Measurements from ENCODE around the gene C10orf90.

C10orf90 gene

GRCh38 chr10:126409821-126410220 lies 260.7 kb downstream of the C10orf90 start:
- no peak for DNase-seq

DNA sequence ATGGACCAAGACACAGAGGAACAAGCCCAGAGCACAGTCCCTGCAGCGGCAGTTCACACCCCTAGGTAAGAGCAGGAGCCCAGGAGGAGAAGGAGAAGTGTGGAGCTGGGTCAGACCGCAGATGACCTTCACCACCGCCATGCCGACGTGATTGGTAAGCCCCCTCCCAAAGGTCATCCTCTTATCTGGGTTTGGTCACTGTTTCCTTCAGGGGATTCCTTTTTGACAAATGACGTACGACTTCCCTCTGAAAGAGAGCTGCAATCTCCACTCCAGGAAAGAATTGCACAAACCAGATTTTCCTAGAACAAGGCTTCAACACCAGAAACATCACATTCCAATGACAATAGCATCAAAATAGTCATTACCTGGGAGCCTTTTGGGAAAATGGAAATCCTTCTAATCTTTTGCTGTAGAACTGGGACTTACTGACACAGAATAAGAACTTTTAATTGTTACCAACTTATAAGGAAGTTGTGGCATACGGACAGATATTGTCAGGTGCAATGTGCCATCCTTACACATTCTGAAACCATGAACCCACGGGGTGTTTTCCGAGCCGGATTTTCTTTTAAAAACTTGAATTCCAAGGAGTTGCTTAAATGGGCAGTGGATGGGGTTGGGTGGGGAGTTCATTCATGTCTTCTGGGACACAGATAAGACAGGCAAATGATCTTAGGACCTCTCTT lies 261.4 kb downstream of the C10orf90 start:
- DNase-seq = no peak

GRCh38 chr10:126407831-126408230 lies 262.7 kb downstream of the C10orf90 start:
- no peak for DNase-seq

- DNase-seq = no peak
Measured at GRCh38 chr10:126405239-126405775, 265.2 kb downstream of the C10orf90 start.

- no peak for DNase-seq
Measured at GRCh38 chr10:126402721-126403695, 267.5 kb downstream of the C10orf90 start.

DNA sequence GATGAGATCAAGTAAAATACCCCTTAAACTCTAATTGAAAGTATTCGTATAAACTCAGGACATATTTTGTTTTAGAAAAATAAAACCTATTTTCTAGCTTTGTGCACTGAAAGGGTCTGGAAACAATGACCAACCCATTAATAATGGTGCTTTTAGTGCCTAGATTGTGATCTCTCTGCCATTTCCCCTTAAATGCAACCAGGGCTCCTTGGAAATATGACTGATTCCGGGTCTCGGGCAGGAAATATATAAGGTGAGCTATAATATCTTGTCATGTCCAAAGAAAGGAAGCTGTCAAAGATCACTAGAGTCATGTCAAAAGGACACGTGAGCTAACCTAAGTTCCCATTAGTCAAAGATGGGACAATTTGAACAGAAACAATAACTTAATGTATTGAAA lies 269.9 kb downstream of the C10orf90 start:
- DNase-seq = no peak

DNA sequence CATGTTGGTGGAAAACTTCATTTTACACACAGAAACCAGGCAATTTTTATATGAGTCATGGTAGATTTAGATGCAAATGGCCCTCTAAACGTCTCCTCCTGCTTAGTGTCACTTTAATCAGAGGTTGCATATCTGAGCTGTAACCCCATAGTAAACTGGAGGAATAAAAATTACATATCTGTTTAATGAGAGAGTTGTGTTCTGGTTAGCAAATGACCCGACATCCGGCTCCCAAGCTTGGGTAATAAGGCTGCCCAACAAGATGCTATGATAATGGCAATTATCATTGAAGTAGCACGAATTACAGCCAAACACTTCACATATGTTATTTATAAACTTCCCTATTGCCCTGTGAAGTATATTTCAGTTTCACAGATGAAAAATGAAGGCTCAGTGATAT lies 271.6 kb downstream of the C10orf90 start:
- DNase-seq = peak; percentile 59

GRCh38 chr10:126398383-126398743 lies 272.1 kb downstream of the C10orf90 start:
- DNase-seq = no peak

- peak; percentile 99 for DNase-seq
Measured at GRCh38 chr10:126397640-126398382, 272.7 kb downstream of the C10orf90 start.

- DNase-seq = peak; percentile 57
Measured at GRCh38 chr10:126397156-126397555, 273.3 kb downstream of the C10orf90 start.

GRCh38 chr10:126394948-126395347 lies 275.5 kb downstream of the C10orf90 start:
- DNase-seq = no peak

DNA sequence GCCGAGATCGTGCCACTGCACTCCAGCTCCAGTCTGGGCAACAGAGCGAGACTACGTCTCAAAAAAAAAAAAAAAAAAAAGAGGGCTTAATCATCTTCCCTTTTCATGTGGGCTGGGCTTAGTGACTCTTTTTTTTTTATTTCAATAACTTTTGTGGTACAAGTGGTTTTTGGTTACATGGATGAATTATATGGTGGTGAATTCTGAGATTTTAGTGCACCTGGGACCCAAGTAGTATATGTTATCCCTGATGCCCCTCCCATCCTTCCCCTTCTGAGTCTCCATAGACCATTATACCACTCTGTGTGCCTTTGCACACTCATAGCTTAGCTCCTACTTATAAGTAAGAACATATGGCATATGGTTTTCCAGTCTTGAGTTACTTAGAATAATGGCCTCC lies 277.4 kb downstream of the C10orf90 start:
- DNase-seq = no peak

DNA sequence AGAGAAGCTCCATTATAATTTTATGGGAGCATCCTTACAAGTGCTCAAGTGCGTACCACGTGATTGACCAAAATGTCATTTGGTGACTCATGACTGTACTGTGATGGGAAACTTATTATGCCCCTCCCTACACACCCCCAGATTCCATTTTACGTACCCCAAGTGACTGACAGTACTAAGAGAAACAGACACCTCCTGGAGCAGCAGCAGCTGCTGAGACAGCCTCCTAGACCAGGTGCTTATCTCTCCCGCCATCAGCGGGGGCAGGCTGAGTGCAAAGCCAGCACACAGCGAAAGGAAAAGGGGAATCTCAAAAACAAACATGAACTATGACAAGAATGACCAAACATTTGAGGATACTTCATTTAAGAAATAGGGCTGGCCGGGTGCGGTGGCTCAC lies 278.0 kb downstream of the C10orf90 start:
- DNase-seq = no peak

DNA sequence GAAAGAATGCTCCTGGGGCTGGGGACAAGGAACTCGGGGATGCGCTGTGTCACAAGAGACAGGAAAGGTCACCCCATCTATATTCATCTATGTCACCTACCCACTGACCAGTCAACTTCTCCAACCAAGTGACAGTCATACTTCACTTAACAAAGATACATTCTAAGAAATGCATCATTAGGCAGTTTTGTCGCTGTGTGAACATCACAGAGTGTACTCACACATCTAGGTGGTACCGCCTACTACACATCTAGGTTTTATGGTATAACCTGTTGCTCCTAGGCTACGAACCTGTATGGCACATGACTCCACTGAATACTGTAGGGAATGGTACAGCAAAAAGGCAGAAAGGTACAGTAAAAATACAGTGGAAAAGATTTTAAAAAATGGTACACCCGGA lies 278.4 kb downstream of the C10orf90 start:
- DNase-seq = no peak

- no peak for DNase-seq
Measured at GRCh38 chr10:126391192-126391885, 279.2 kb downstream of the C10orf90 start.

GRCh38 chr10:126390324-126390723 lies 280.2 kb downstream of the C10orf90 start:
- no peak for DNase-seq

- peak; percentile 74 for DNase-seq
Measured at GRCh38 chr10:126387931-126388911, 282.3 kb downstream of the C10orf90 start, which contains the start of gene ADAM12. ADAM12 (minus strand) TSS chr10:126388477; CDS start chr10:126388145, 332 bp downstream.

DNA sequence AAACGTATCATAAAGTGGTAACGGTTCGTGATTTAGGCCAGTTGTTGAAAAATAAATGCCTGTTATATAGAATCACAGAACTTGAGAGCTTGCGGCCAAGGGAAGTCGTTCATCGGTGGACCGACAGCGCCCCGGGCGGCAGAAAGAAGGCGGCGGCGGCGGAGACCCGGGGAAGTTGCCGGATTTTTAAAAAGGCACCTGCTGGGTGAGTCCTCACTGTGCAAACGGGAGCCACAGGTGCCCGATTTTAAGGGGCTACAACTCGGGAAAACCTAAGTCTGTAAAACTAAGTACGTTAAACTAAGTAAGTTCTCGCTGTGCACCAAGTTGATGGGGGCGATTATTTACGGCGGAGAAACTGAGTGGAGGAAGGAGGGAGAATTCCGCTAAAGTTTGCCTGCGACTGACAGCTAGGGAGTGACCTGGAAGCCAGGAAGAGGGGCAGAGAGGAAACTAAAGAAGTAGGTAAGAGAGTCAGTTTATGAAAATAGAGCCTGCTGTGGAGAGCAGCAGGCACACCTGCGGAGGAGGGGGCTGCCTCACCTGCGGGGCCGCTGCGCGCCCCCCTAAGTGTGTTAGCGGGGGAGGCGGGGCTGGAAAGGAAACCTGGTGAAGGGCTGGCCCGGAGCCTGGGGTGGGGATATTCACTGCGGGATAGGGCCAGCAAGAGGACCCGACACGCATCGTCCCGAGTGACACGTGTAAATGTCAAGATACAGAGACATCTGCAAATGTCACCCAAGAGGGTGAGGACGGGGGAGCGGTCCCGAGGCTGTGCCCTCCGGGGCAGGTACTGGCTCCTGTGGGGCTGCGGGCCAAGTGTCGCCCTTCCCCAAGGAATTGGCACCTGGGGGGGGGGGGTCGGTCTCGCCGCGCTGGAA lies 283.2 kb downstream of the C10orf90 start:
- peak; percentile 82 for DNase-seq

- peak; percentile 95 for DNase-seq
Measured at GRCh38 chr10:126384269-126384873, 286.1 kb downstream of the C10orf90 start.

Measured in fibroblast of skin of right quadriceps (primary cell).